GM12891 (cell line): ENCODE measurements around the gene DHRSX.
"Not testable (repeated sequence)": the region's sequence is repeated elsewhere in the genome, so short reads cannot be mapped to it uniquely, and the experiment has no call there.

Source experiments
- DNase-seq: peaks from one replicate; pipeline ENCODE4 v3.0.0; 2011; ENCODE audit warnings: low spot score; ENCODE audit not compliant: insufficient read length
- FAIRE-seq: peaks from 2 replicates; lab custom pipeline; 2011; peaks lifted over from hg19 to GRCh38; lab: Jason Lieb, UNC
- PAX5 ChIP-seq: IDR thresholded peaks from 2 replicates; pipeline ENCODE4 v1.6.1; 2011; ENCODE audit warnings: low read length, moderate library complexity, mild to moderate bottlenecking; ENCODE audit not compliant: insufficient read depth, severe bottlenecking
- POLR2A ChIP-seq: IDR thresholded peaks from 2 replicates; pipeline ENCODE4 v1.6.1; 2011; ENCODE audit warnings: low read depth, low read length, control low read depth
- POLR2AphosphoS5 ChIP-seq: IDR thresholded peaks from 2 replicates; pipeline ENCODE4 v1.6.1; 2011; ENCODE audit warnings: low read depth, low read length, control low read depth
- POU2F2 ChIP-seq: IDR thresholded peaks from 2 replicates; pipeline ENCODE4 v1.6.1; 2011; ENCODE audit warnings: low read depth, mild to moderate bottlenecking, control low read depth, low read length, moderate library complexity
- SPI1 ChIP-seq: IDR thresholded peaks from 2 replicates; pipeline ENCODE4 v1.6.1; 2011; ENCODE audit warnings: low read depth, low read length, control low read depth
- TAF1 ChIP-seq: IDR thresholded peaks from 2 replicates; pipeline ENCODE4 v1.6.1; 2011; ENCODE audit warnings: low read depth, low read length, control low read depth

DHRSX gene

DNA sequence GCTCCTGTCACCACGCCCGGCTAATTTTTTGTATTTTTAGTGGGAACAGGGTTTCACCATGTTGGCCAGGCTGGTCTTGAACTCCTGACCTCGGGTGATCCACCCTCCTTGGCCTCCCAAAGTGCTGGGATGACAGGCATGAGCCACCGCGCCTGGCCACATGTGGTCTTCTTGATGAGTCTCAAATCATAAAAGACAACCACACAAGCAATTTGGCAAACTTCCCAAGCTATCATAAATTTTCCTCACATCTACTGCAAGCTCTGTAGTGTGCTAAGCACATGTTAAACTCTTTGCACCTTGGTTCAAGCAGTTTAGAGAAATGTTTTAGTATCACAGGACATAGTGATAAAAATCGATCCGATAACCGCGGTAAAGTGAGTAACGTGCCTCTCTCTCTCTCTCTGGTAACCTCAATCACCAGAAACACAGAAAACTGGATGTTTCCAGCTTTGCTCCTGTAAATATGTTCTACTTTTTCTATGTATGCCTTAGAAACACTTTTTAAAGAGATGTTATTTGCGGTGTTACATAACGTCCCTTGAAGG is 256.8 kb downstream of the DHRSX start:
- DNase-seq (no peak), FAIRE-seq (no peak)
- TF ChIP-seq POLR2A: no peak
- no peak for TF ChIP-seq POU2F2
- no peak for TF ChIP-seq PAX5
- no peak for TF ChIP-seq TAF1
- no peak for TF ChIP-seq SPI1
- no peak for TF ChIP-seq POLR2AphosphoS5

DNA sequence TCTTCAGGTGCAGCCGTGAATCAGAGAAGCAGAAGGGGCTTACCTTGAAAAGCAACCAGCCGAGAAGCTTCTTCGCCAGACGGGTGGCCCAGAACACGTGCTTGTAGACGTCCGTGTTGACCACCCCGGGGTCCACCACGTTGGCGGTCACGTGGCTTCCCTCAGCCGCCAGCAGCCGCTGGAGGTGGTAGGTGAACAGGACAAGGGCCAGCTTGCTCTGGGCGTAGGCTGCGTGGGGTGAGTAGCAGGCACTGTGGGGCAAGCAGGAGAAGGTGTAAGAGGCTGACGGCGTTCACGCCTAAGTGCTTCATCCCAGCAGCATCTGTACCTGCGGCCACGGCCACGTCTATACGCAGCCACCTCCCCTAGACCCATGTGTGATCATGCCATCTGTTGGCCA is 257.8 kb downstream of the DHRSX start:
- FAIRE-seq (no peak), DNase-seq (no peak)

DNA sequence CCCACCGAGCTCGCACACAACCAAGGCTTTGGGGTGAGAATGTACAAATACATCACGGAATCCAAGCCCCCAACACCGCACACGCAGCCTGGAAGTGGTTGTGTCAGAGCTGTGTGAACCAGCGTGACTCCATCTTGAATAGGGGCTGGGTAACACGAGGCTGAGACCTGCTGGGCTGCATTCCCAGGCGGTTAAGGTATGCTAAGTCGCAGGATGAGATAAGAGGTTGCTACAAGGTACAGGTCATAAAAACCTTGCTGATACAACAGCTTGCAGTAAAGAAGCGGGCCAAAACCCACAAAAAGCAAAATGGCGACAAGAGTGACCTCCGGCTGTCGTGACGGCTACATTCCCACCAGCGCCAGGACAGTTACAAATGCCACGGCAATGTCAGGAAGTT is 258.4 kb downstream of the DHRSX start:
- no peak for TF ChIP-seq POLR2A
- TF ChIP-seq PAX5: no peak
- no peak for TF ChIP-seq SPI1
- no peak for TF ChIP-seq POU2F2
- TF ChIP-seq TAF1: no peak
- no peak for TF ChIP-seq POLR2AphosphoS5
- DNase-seq (no peak), FAIRE-seq (no peak)

More for the DNA sequence above, 257.8 kb downstream of the DHRSX start:
- TF ChIP-seq POU2F2 (no peak), TAF1 (no peak), PAX5 (no peak), POLR2A (no peak), POLR2AphosphoS5 (no peak), SPI1 (no peak)

DNA sequence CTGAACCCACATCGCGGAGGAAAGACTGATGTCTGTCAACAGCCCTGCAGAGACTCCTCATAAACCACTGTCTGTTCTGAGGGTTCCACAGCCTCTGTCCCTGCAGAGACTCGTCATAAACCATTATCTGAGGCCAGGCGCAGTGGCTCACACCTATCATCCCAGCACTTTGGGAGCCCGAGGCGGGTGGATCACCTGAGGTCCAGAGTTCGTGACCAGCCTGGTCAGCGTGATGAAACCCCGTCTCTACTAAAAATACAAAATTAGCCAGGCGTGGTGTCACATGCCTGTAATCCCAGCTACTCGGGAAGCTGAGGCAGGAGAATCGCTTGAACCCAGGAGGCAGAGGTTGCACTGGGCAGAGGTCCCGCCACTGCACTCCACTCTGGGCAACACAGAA is 259.3 kb downstream of the DHRSX start:
- not testable (repeated sequence) for DNase-seq, FAIRE-seq

DNA sequence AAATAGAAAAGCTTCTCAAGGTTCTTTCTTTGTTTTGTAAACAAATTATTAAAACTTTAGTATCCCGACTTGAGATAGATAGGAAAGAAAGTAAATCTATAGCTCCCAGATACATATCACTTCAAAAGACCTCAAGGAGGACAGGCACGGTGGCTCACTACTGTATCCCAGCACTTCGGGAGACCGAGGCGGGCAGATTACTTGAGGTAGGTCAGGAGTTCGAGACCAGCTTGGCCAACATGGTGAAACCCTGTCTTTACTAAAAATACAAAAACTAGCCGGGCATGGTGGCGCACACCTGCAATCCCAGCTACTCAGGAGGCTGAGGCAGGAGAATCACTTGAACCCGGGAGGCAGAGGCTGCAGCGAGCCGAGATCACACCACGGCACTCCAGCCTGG is 260.0 kb downstream of the DHRSX start:
- not testable (repeated sequence) for FAIRE-seq, DNase-seq

DNA sequence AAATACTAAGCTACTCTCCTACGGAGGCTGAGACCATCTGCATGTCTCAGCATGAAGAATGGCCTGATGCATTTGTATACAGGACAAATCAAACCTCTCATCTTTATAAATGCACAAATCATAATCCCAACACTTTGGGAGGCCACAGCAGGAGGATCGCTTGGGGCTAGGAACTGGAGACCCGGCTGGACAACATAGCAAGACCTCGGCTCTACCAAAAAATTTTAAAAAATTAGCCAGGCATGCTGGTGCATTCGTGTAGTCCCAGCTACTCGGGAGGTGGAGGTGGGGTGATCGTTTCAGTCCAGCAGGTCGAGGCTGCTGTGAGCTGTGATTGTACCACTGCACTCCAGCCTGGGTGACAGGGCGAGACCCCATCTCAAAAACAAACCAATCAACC is 262.8 kb downstream of the DHRSX start:
- FAIRE-seq: no peak
- no peak for DNase-seq

DNA sequence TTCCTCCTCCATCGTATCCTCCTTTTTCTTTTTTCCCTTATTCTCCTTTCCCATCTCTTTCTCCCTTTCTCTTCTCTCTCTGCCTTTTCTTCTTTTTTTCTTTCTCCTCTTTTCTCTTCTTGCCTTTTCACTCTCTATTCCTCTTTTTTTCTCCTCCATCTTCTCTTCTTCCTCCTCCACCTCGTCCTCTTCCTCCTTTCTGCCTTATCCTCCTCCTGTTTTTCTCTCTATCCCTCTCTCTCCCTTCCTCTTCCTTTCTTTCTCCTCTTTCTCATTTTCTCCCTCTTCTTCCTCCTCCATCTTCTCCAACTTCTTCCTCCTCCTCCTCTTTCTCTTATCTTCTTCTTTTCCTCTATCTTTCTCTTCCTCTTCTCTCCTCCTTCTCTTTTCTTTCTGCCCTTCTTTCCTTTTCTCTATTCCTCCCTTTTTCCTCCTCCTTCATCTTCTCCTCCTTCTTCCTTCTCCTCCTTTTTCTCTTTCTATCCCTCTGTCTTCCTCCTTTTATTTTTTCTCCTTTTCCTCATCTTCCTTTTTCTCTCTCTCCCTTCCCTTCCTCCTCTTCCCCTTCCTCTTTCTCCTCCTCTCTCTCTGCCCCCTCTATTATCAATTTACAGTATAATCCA is 269.1 kb downstream of the DHRSX start:
- TF ChIP-seq SPI1 (no peak), TAF1 (no peak), PAX5 (no peak), POLR2AphosphoS5 (no peak), POLR2A (no peak), POU2F2 (no peak)
- FAIRE-seq: no peak

More for the DNA sequence above, 262.8 kb downstream of the DHRSX start:
- TF ChIP-seq POLR2AphosphoS5: no peak
- no peak for TF ChIP-seq POU2F2
- TF ChIP-seq POLR2A: no peak
- no peak for TF ChIP-seq PAX5
- no peak for TF ChIP-seq SPI1
- no peak for TF ChIP-seq TAF1

DNA sequence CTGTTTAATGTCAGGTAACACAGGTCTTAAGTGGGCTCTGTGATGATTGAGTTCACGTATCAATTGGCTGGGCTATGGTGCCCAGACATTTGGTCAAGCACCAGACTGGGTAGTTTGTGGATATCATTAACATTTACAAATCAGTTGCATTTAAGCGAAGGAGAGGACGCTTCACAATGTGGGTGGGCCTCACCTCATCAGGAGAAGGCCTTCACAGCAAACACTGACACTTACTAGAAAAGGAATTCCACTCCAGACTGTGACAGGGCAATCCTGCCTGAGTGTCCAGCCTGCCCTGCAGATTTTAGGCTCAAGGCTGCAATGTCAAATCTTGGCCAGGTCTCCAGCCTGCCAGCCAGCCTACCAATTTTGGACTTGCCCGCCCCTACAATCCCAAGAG is 270.3 kb downstream of the DHRSX start:
- FAIRE-seq: no peak
- TF ChIP-seq POLR2AphosphoS5: no peak
- TF ChIP-seq PAX5: no peak
- no peak for TF ChIP-seq SPI1
- no peak for TF ChIP-seq POLR2A
- TF ChIP-seq POU2F2: no peak
- TF ChIP-seq TAF1: no peak

More for the DNA sequence above, 269.1 kb downstream of the DHRSX start:
- DNase-seq: no peak

DNA sequence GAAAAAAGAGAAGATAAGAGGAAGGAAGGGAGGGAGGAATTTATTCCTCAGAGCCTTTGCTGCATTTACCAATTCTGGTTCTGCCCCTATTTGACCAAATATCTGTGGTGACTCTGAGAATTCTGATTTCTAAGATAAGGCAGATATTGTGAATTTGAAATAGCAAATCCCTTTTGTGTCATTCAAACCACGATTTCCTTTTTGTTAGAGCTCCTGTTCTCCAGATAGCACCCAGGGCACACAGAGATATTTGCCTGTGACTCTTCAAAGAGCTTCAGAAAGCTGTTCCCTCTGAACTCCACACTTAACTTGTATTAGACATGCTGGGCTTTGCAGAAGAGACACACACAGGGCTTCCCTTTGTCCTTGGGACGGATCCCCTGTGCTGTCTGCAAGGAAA is 272.2 kb downstream of the DHRSX start:
- FAIRE-seq (no peak), DNase-seq (no peak)
- TF ChIP-seq SPI1: no peak
- no peak for TF ChIP-seq PAX5

More for the DNA sequence above, 270.3 kb downstream of the DHRSX start:
- DNase-seq: no peak

DNA sequence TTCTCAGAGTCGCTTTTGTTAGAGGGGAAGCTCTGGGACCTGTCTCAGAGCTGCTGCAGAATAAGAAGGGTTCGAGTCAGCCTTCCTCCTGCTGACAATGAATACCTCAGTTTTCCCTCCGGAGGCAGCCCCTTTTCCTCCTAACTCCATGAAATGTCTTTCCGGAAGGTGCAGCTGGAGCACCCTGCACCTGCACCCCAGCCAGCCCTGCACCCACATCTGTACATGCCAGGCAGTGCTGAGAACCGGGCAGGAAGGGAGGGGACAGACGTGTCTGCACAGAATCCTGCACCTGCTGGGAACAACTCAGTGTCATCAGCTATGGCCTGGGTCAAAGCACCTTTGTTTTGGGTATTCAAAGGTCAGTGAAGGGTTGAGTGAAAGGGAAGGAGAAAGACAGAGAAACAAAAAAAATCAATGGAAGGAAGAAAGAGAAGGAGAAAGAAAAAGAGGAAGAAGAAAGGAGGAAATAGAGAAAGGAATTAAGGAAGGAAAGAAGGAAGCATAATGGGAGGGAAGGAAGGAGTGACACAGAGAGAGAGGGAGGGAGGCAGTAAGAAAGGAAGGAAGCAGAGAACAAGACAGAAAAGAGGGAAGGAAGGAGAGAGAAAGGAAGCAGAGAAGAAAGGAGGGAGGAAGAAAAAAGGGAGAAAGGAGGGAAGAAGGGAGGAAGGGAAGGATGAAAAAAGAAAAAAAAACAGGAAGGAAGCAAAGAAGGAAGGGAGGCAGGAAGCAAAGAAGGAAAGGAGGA is 273.7 kb downstream of the DHRSX start:
- FAIRE-seq (no peak), DNase-seq (no peak)
- TF ChIP-seq PAX5 (no peak), SPI1 (no peak), POLR2A (no peak), POLR2AphosphoS5 (no peak), TAF1 (no peak), POU2F2 (no peak)
